ENCODE results near the gene ELN.
"Not testable (repeated sequence)": the region's sequence is repeated elsewhere in the genome, so short reads cannot be mapped to it uniquely, and the experiment has no call there.

ELN gene

GRCh38 chr7:74042746-74043522, 15.0 kb downstream of the ELN start:
- DNase-seq (ENCODE audit: low spot score): peak; percentile 62

GRCh38 chr7:74043523-74043951, 15.6 kb downstream of the ELN start:
- DNase-seq (ENCODE audit: low spot score): peak; percentile 79

GRCh38 chr7:74044366-74045350, 16.7 kb downstream of the ELN start:
- no peak for DNase-seq (ENCODE audit: low spot score)

GRCh38 chr7:74046581-74046980, 18.6 kb downstream of the ELN start:
- DNase-seq (ENCODE audit: low spot score): not testable (repeated sequence)

GRCh38 chr7:74047804-74048380, 19.9 kb downstream of the ELN start:
- DNase-seq (ENCODE audit: low spot score): no peak

GRCh38 chr7:74048999-74049599, 21.1 kb downstream of the ELN start:
- DNase-seq (ENCODE audit: low spot score): no peak

GRCh38 chr7:74049997-74050798, 22.2 kb downstream of the ELN start:
- peak; percentile 1 for DNase-seq (ENCODE audit: low spot score)

- DNase-seq (ENCODE audit: low spot score): peak; percentile 17
These were observed 23.2 kb downstream of the ELN start for GRCh38 chr7:74051193-74051592.

GRCh38 chr7:74051629-74052410, 23.8 kb downstream of the ELN start:
- peak; percentile 74 for DNase-seq (ENCODE audit: low spot score)

- DNase-seq (ENCODE audit: low spot score): no peak
These were observed 24.7 kb downstream of the ELN start for GRCh38 chr7:74052628-74053027.

- DNase-seq (ENCODE audit: low spot score): peak; percentile 1
These were observed 25.7 kb downstream of the ELN start for GRCh38 chr7:74053589-74054186.

GRCh38 chr7:74056096-74056915, 28.3 kb downstream of the ELN start:
- peak; percentile 12 for DNase-seq (ENCODE audit: low spot score)

GRCh38 chr7:74057216-74057925, 29.4 kb downstream of the ELN start:
- peak; percentile 11 for DNase-seq (ENCODE audit: low spot score)

- no peak for DNase-seq (ENCODE audit: low spot score)
These were observed 30.0 kb downstream of the ELN start for GRCh38 chr7:74057987-74058386.

- DNase-seq (ENCODE audit: low spot score): peak; percentile 1
These were observed 30.5 kb downstream of the ELN start for GRCh38 chr7:74058486-74058885.

- no peak for DNase-seq (ENCODE audit: low spot score)
These were observed 31.1 kb downstream of the ELN start for GRCh38 chr7:74059037-74059436.

GRCh38 chr7:74059681-74060588, 32.0 kb downstream of the ELN start:
- DNase-seq (ENCODE audit: low spot score): peak; percentile 44

Data from iPS-NIHi11 (cell line).